Measurements from ENCODE around the gene PPP2R5C.

Gene PPP2R5C

GRCh38 chr14:101788016-101788635 lies 26.6 kb downstream of the PPP2R5C start:
- POLR2A ChIA-PET: interaction anchor here (0.5 kb wide), 1 partner anchor 16 kb away, joined by 3 read pairs; no protein-coding TSS in a partner anchor
- H3K36me3 ChIP-seq (ENCODE audit: control insufficient read depth in 2 of 2, insufficient read depth in 1 of 2, low read length in 2 of 2): no peaks in the 10 kb centered on the region
- CTCF ChIA-PET: no interaction called here
- no peak overlapping the region for H3K4me3 ChIP-seq (ENCODE audit: low read depth, low read length)
- peaks cover 14% of the 10 kb centered on the region for H3K4me1 ChIP-seq (ENCODE audit: control insufficient read depth, insufficient read depth, low read length)
- TF ChIP-seq ZNF266 (tag by site-specific recombination; IDR thresholded peaks at IDR 0.05; ENCODE audit: low read depth): no peak
- no peak for TF ChIP-seq ZNF174 (tag by site-specific recombination; IDR thresholded peaks at IDR 0.05)
- TF ChIP-seq ZNF768 (tag by site-specific recombination; IDR thresholded peaks at IDR 0.05): no peak
- TF ChIP-seq PBX3 (CRISPR knock-in tag; IDR thresholded peaks at IDR 0.05): no peak
- no peak for TF ChIP-seq ZNF560 (tag by site-specific recombination; IDR thresholded peaks at IDR 0.05; ENCODE audit: borderline replicate concordance)
- TF ChIP-seq PRDM6 (tag by site-specific recombination; IDR thresholded peaks at IDR 0.05): no peak
- TF ChIP-seq ZBTB48 (tag by site-specific recombination; IDR thresholded peaks at IDR 0.05): no peak
- no peak for TF ChIP-seq ZNF2 (tag by site-specific recombination; IDR thresholded peaks at IDR 0.05)
- no peaks in the 10 kb centered on the region for H3K9me3 ChIP-seq (ENCODE audit: control insufficient read depth, insufficient read depth, low read depth, low read length)
- no peak overlapping the region for H3K27ac ChIP-seq (ENCODE audit: extremely low read depth, low read depth, low read length)

GRCh38 chr14:101789222-101789621 lies 27.7 kb downstream of the PPP2R5C start:
- Histone ChIP-seq H3K4me3 (ENCODE audit: low read depth, low read length) (no peak overlapping the region), H3K4me1 (ENCODE audit: control insufficient read depth, insufficient read depth, low read length) (peaks cover 14% of the 10 kb centered on the region), H3K9me3 (ENCODE audit: control insufficient read depth, insufficient read depth, low read depth, low read length) (no peaks in the 10 kb centered on the region), H3K36me3 (ENCODE audit: control insufficient read depth in 2 of 2, insufficient read depth in 1 of 2, low read length in 2 of 2) (no peaks in the 10 kb centered on the region), H3K27ac (ENCODE audit: extremely low read depth, low read depth, low read length) (no peak overlapping the region)
- POLR2A ChIA-PET: interaction anchor here (0.6 to 0.7 kb wide), 2 partner anchors 20 kb away, joined by 4 to 9 read pairs; no protein-coding TSS in a partner anchor
- CTCF ChIA-PET: no interaction called here
- TF ChIP-seq IKZF3 (tag by site-specific recombination; IDR thresholded peaks at IDR 0.05) (peak; percentile 56; the same call in 1 of the 2 replicates), ZIC2 (tag by site-specific recombination; IDR thresholded peaks at IDR 0.05) (peak; percentile 58), ZNF292 (tag by site-specific recombination; IDR thresholded peaks at IDR 0.05; ENCODE audit: borderline replicate concordance, low read depth) (no peak), ZNF26 (tag by site-specific recombination; IDR thresholded peaks at IDR 0.05) (no peak), ZNF132 (tag by site-specific recombination; IDR thresholded peaks at IDR 0.05; ENCODE audit: borderline replicate concordance) (no peak), ZNF707 (tag by site-specific recombination; IDR thresholded peaks at IDR 0.05) (no peak), ZBTB26 (tag by site-specific recombination; optimal IDR thresholded peaks at IDR 0.05) (no peak), ZFP41 (tag by site-specific recombination; IDR thresholded peaks at IDR 0.05; ENCODE audit: borderline replicate concordance) (no peak), ZNF701 (tag by site-specific recombination; IDR thresholded peaks at IDR 0.05) (no peak), KLF9 (tag by site-specific recombination; IDR thresholded peaks at IDR 0.05; ENCODE audit: low read depth) (no peak), ZNF768 (tag by site-specific recombination; IDR thresholded peaks at IDR 0.05) (no peak), ZNF184 (tag by site-specific recombination; IDR thresholded peaks at IDR 0.05) (no peak), ZNF548 (tag by site-specific recombination; IDR thresholded peaks at IDR 0.05) (no peak), ZNF830 (tag by site-specific recombination; IDR thresholded peaks at IDR 0.05; ENCODE audit: low read depth) (no peak), ZNF777 (tag by site-specific recombination; IDR thresholded peaks at IDR 0.05; ENCODE audit: borderline replicate concordance) (no peak), ZNF335 (tag by site-specific recombination; conservative IDR thresholded peaks at IDR 0.05) (0 out of 2 replicates have a peak, but pooled peaks have one; percentile 16), ZNF580 (tag by site-specific recombination; IDR thresholded peaks at IDR 0.05) (no peak), ZNF341 (tag by site-specific recombination; IDR thresholded peaks at IDR 0.05; ENCODE audit: low read depth) (no peak), KLF10 (tag by site-specific recombination; IDR thresholded peaks at IDR 0.05) (no peak), ZNF394 (tag by site-specific recombination; IDR thresholded peaks at IDR 0.05; ENCODE audit: borderline replicate concordance) (0 out of 2 replicates have a peak, but pooled peaks have one; percentile 21), YY2 (tag by site-specific recombination; IDR thresholded peaks at IDR 0.05) (no peak), ZNF24 (tag by site-specific recombination; IDR thresholded peaks at IDR 0.05) (no peak), KLF7 (tag by site-specific recombination; IDR thresholded peaks at IDR 0.05; ENCODE audit: borderline replicate concordance) (no peak), ZNF560 (tag by site-specific recombination; IDR thresholded peaks at IDR 0.05; ENCODE audit: borderline replicate concordance) (no peak)

Measured in HEK293 (cell line).